Measurements from ENCODE around the gene ADCY6. TPM values are rescaled to one million over a fixed set of nuclear protein-coding genes. Genes with fewer than 3 reads are reported as not detected.

The ADCY6 gene
- total RNA-seq: 65.4 to 69.2 TPM (median 66.1 TPM) in 3 replicates

- H3K36me3 Mint-ChIP-seq: no peaks in the 10 kb centered on the region
- H3K4me1 Mint-ChIP-seq: peaks cover 29% of the 10 kb centered on the region
- H3K9me3 Mint-ChIP-seq: no peaks in the 10 kb centered on the region
- peak in 1 of 2 experiments; percentile 66 for DNase-seq (ENCODE audit: low spot score in 2 of 2, unreplicated experiment in 2 of 2)
- peak within 1 kb of the TSS; percentile 93 for H3K27ac Mint-ChIP-seq
- no peaks in the 10 kb centered on the region for H3K27me3 Mint-ChIP-seq (ENCODE audit: low read depth)
- TF ChIP-seq, protein P1, sequence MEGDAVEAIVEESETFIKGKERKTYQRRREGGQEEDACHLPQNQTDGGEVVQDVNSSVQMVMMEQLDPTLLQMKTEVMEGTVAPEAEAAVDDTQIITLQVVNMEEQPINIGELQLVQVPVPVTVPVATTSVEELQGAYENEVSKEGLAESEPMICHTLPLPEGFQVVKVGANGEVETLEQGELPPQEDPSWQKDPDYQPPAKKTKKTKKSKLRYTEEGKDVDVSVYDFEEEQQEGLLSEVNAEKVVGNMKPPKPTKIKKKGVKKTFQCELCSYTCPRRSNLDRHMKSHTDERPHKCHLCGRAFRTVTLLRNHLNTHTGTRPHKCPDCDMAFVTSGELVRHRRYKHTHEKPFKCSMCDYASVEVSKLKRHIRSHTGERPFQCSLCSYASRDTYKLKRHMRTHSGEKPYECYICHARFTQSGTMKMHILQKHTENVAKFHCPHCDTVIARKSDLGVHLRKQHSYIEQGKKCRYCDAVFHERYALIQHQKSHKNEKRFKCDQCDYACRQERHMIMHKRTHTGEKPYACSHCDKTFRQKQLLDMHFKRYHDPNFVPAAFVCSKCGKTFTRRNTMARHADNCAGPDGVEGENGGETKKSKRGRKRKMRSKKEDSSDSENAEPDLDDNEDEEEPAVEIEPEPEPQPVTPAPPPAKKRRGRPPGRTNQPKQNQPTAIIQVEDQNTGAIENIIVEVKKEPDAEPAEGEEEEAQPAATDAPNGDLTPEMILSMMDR (IDR thresholded peaks at IDR 0.05; ENCODE audit: unreplicated experiment): no peak
- H3K4me3 Mint-ChIP-seq: peak within 1 kb of the TSS; percentile 96
Observed at GRCh38 chr12:48788854-48789775, at the start of gene ADCY6. Gene ADCY6 (minus strand): TSS chr12:48789089. CDS start chr12:48783434, 5,655 bp downstream.

DNA sequence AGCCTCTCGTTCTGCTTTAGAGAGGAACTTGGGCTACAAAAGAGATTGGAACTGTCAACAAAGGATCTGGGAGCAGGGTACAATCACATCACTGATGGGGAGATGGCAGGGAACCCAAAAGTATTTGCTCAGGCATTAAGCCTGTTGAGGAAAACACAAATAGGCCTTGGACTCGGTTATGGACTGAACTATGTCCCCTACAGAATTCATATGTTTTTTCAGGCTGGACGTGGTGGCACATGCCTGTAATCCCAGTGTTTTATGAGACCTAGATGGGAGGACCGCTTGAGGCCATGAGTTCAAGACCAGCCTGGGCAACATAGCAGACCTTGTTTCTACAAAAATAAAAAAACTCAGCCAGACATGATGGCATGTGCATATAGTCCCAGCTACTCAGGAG lies 49.2 kb upstream of the ADCY6 start:
- TF ChIP-seq, protein P1 (IDR thresholded peaks at IDR 0.05; ENCODE audit: unreplicated experiment): no peak
- no peak for DNase-seq (ENCODE audit: low spot score in 2 of 2, unreplicated experiment in 2 of 2)
- peaks cover 48% of the 10 kb centered on the region for H3K36me3 Mint-ChIP-seq

DNA sequence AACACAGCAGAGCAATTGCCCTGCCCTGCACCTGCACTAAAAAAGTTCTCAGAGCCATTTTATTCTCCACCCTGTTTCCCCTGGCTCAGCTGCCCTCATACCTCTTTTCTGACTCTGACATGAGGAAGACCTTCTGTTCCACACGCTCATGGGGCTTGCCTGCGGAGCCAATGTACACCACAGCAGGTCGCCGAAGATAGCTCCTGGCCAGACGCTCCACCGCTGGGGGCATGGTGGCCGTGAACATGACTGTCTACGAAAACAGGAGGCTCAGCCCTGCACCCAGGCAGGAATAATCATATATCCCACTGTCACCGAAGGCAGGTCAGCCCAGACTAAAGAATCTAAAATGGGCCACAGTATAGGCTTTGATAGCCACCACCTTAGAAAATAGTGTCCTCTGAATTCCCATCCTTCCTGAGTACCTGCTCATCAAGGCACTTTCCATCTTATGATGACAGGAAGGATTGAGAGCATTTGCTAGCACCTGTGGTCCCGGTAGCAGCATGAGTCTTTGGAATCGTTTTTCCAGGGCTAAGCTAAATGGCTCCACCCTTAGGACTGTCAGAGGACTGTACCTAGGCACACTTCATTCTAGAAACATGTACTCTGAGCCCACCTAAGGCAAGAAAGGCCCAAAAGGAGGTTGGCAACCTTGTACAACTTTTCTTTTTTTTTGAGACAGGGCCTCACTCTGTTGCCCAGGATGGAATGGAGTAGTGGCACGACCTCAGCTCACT lies 43.6 kb upstream of the ADCY6 start:
- Mint-ChIP-seq H3K36me3 (peaks cover 36% of the 10 kb centered on the region), H3K4me3 (no peak overlapping the region), H3K27me3 (ENCODE audit: low read depth) (no peaks in the 10 kb centered on the region), H3K27ac (no peak overlapping the region), H3K9me3 (no peaks in the 10 kb centered on the region), H3K4me1 (no peaks in the 10 kb centered on the region)
- no peak for DNase-seq (ENCODE audit: low spot score in 2 of 2, unreplicated experiment in 2 of 2)
- TF ChIP-seq, protein P1 (IDR thresholded peaks at IDR 0.05; ENCODE audit: unreplicated experiment): no peak

More for the DNA sequence above, 49.2 kb upstream of the ADCY6 start:
- no peaks in the 10 kb centered on the region for H3K27me3 Mint-ChIP-seq (ENCODE audit: low read depth)
- H3K4me3 Mint-ChIP-seq: no peak overlapping the region
- no peaks in the 10 kb centered on the region for H3K9me3 Mint-ChIP-seq
- H3K4me1 Mint-ChIP-seq: no peaks in the 10 kb centered on the region
- H3K27ac Mint-ChIP-seq: no peak overlapping the region

GRCh38 chr12:48831257-48831656 lies 42.4 kb upstream of the ADCY6 start:
- H3K27ac Mint-ChIP-seq: no peak overlapping the region
- H3K27me3 Mint-ChIP-seq (ENCODE audit: low read depth): no peaks in the 10 kb centered on the region
- TF ChIP-seq, protein P1 (IDR thresholded peaks at IDR 0.05; ENCODE audit: unreplicated experiment): no peak
- no peak overlapping the region for H3K4me3 Mint-ChIP-seq
- no peak for DNase-seq (ENCODE audit: low spot score in 2 of 2, unreplicated experiment in 2 of 2)
- peaks cover 33% of the 10 kb centered on the region for H3K36me3 Mint-ChIP-seq
- H3K9me3 Mint-ChIP-seq: no peaks in the 10 kb centered on the region
- no peaks in the 10 kb centered on the region for H3K4me1 Mint-ChIP-seq

GRCh38 chr12:48828841-48829575 lies 40.1 kb upstream of the ADCY6 start:
- DNase-seq (ENCODE audit: low spot score in 2 of 2, unreplicated experiment in 2 of 2): no peak
- Mint-ChIP-seq H3K36me3 (peaks cover 42% of the 10 kb centered on the region), H3K27me3 (ENCODE audit: low read depth) (no peaks in the 10 kb centered on the region), H3K4me3 (no peak overlapping the region), H3K9me3 (no peaks in the 10 kb centered on the region), H3K27ac (no peak overlapping the region), H3K4me1 (no peaks in the 10 kb centered on the region)
- TF ChIP-seq, protein P1 (IDR thresholded peaks at IDR 0.05; ENCODE audit: unreplicated experiment): no peak
